ENCODE data around the gene LIPT2.
A peak's percentile ranks its signal among the peaks of the same experiment; 100 is the strongest.

LIPT2 gene

GRCh38 chr11:74473382-74474173 lies 19.9 kb downstream of the LIPT2 start:
- Histone ChIP-seq H3K36me3 (ENCODE audit: control insufficient read depth in 4 of 4, insufficient read depth in 4 of 4, low read length in 3 of 4) (no peaks in the 10 kb centered on the region), H3K27ac (ENCODE audit: insufficient read depth in 1 of 2, low read depth in 1 of 2, low read length in 2 of 2, poor library complexity in 1 of 2, severe bottlenecking in 2 of 2) (no peak overlapping the region), H3K27me3 (replicated peaks in 2 of 5; ENCODE audit: control insufficient read depth in 4 of 5, insufficient read depth in 5 of 5, low read length in 4 of 5) (no peaks in the 10 kb centered on the region), H3K4me3 (ENCODE audit: control insufficient read depth in 1 of 7, extremely low read depth in 1 of 7, insufficient read depth in 4 of 7, low read depth in 2 of 7, low read length in 6 of 7) (no peak overlapping the region), H3K4me1 (ENCODE audit: control extremely low read depth in 1 of 4, control insufficient read depth in 4 of 4, insufficient read depth in 4 of 4, low read length in 3 of 4) (peaks cover 0 to 2% (median 0%) of the 10 kb centered on the region in 4 experiments), H3K9me3 (ENCODE audit: control extremely low read depth in 1 of 5, control insufficient read depth in 4 of 5, insufficient read depth in 2 of 5, low read depth in 1 of 5, low read length in 4 of 5) (no peaks in the 10 kb centered on the region)
- DNase-seq: no peak
- POLR2A ChIA-PET: no interaction called here
- 76% methylated on average over 5 of the region's 10 CpGs for WGBS (ENCODE audit: insufficient coverage)
- CTCF ChIA-PET: interaction anchor here (1.0 kb wide), 1 partner anchor 20 kb away, joined by 4 read pairs; no protein-coding TSS in a partner anchor

- H3K9me3 ChIP-seq (ENCODE audit: control extremely low read depth in 1 of 5, control insufficient read depth in 4 of 5, insufficient read depth in 2 of 5, low read depth in 1 of 5, low read length in 4 of 5): no peaks in the 10 kb centered on the region
- no peak overlapping the region for H3K4me3 ChIP-seq (ENCODE audit: control insufficient read depth in 1 of 7, extremely low read depth in 1 of 7, insufficient read depth in 4 of 7, low read depth in 2 of 7, low read length in 6 of 7)
- H3K4me1 ChIP-seq (ENCODE audit: control extremely low read depth in 1 of 4, control insufficient read depth in 4 of 4, insufficient read depth in 4 of 4, low read length in 3 of 4): peaks cover 0 to 12% (median 10%) of the 10 kb centered on the region in 4 experiments
- no peaks in the 10 kb centered on the region for H3K36me3 ChIP-seq (ENCODE audit: control insufficient read depth in 4 of 4, insufficient read depth in 4 of 4, low read length in 3 of 4)
- CTCF ChIA-PET: interaction anchor here (2.8 kb wide), 1 partner anchor 19 kb away, joined by 13 read pairs; no protein-coding TSS in a partner anchor
- 93% methylated on average over 3 of the region's 5 CpGs for WGBS (ENCODE audit: insufficient coverage)
- H3K27me3 ChIP-seq (replicated peaks in 2 of 5; ENCODE audit: control insufficient read depth in 4 of 5, insufficient read depth in 5 of 5, low read length in 4 of 5): no peaks in the 10 kb centered on the region
- POLR2A ChIA-PET: no interaction called here
- H3K27ac ChIP-seq (ENCODE audit: insufficient read depth in 1 of 2, low read depth in 1 of 2, low read length in 2 of 2, poor library complexity in 1 of 2, severe bottlenecking in 2 of 2): no peak overlapping the region
- peak in 1 of 3 donors; percentile 34 for DNase-seq
Observed at GRCh38 chr11:74471668-74472429, 21.7 kb downstream of the LIPT2 start.

DNA sequence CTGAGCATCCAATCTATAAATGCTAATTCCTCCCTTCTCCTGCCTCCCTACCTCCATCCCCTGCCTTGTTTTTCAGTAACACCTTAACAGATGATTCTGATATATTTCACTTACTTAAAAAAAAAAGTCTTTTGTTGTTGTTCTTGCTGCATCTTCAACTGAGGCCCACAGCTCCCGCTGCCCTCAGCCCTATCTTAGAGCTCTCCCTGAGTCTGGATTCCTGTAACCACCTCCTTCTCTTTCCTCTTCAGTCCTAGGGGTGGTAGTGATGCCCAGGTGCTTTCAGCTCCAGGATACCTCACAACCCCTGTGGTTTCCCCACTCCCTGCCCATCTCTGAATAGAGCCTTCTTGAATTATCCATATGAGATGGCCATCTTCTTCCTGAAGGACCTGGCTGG lies 22.5 kb downstream of the LIPT2 start:
- 100% methylated on average over 1 of the region's 1 CpG for WGBS (ENCODE audit: insufficient coverage)
- ChIA-PET POLR2A (no interaction called here), CTCF (interaction anchor here (1.2 to 2.8 kb wide), 2 partner anchors 18 to 100 kb away, joined by 4 to 13 read pairs; no protein-coding TSS in a partner anchor)
- no peak overlapping the region for H3K4me3 ChIP-seq (ENCODE audit: control insufficient read depth in 1 of 7, extremely low read depth in 1 of 7, insufficient read depth in 4 of 7, low read depth in 2 of 7, low read length in 6 of 7)
- peaks cover 0 to 2% (median 0%) of the 10 kb centered on the region in 5 experiments for H3K27me3 ChIP-seq (replicated peaks in 2 of 5; ENCODE audit: control insufficient read depth in 4 of 5, insufficient read depth in 5 of 5, low read length in 4 of 5)
- no peaks in the 10 kb centered on the region for H3K9me3 ChIP-seq (ENCODE audit: control extremely low read depth in 1 of 5, control insufficient read depth in 4 of 5, insufficient read depth in 2 of 5, low read depth in 1 of 5, low read length in 4 of 5)
- DNase-seq: no peak
- no peak overlapping the region for H3K27ac ChIP-seq (ENCODE audit: insufficient read depth in 1 of 2, low read depth in 1 of 2, low read length in 2 of 2, poor library complexity in 1 of 2, severe bottlenecking in 2 of 2)
- peaks cover 0 to 17% (median 10%) of the 10 kb centered on the region in 4 experiments for H3K4me1 ChIP-seq (ENCODE audit: control extremely low read depth in 1 of 4, control insufficient read depth in 4 of 4, insufficient read depth in 4 of 4, low read length in 3 of 4)
- no peaks in the 10 kb centered on the region for H3K36me3 ChIP-seq (ENCODE audit: control insufficient read depth in 4 of 4, insufficient read depth in 4 of 4, low read length in 3 of 4)

DNA sequence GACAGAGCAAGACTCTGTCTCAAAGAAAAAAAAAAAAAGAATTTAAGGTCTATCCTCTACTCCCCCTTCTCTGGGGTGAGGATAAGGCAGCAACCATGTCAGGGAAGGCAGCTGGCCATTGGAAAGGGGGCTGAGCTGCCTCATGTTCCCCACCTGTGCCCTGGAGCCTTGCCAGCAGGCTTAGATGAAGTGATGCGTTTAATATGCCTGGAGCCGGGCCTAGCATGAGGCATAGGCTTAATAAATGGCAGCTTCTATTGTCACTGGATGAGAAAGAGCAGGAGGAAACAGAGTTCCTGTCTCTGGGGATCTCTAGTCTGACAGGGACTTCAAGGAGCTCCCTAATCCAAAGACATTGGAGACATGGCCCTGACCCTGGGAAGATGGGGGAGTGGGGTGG lies 23.0 kb downstream of the LIPT2 start:
- no peak overlapping the region for H3K4me3 ChIP-seq (ENCODE audit: control insufficient read depth in 1 of 7, extremely low read depth in 1 of 7, insufficient read depth in 4 of 7, low read depth in 2 of 7, low read length in 6 of 7)
- peaks cover 0 to 17% (median 10%) of the 10 kb centered on the region in 4 experiments for H3K4me1 ChIP-seq (ENCODE audit: control extremely low read depth in 1 of 4, control insufficient read depth in 4 of 4, insufficient read depth in 4 of 4, low read length in 3 of 4)
- H3K36me3 ChIP-seq (ENCODE audit: control insufficient read depth in 4 of 4, insufficient read depth in 4 of 4, low read length in 3 of 4): no peaks in the 10 kb centered on the region
- H3K27ac ChIP-seq (ENCODE audit: insufficient read depth in 1 of 2, low read depth in 1 of 2, low read length in 2 of 2, poor library complexity in 1 of 2, severe bottlenecking in 2 of 2): no peak overlapping the region
- CTCF ChIA-PET: interaction anchor here (1.2 to 2.8 kb wide), 5 partner anchors 8 to 100 kb away, joined by 3 to 13 read pairs (median 4); no protein-coding TSS in a partner anchor
- peaks cover 0 to 2% (median 0%) of the 10 kb centered on the region in 5 experiments for H3K27me3 ChIP-seq (replicated peaks in 2 of 5; ENCODE audit: control insufficient read depth in 4 of 5, insufficient read depth in 5 of 5, low read length in 4 of 5)
- POLR2A ChIA-PET: interaction anchor here (0.6 kb wide), 1 partner anchor 102 kb away, joined by 3 read pairs; no protein-coding TSS in a partner anchor
- no peak for DNase-seq
- 72% methylated on average over 2 of the region's 2 CpGs for WGBS (ENCODE audit: insufficient coverage)
- no peaks in the 10 kb centered on the region for H3K9me3 ChIP-seq (ENCODE audit: control extremely low read depth in 1 of 5, control insufficient read depth in 4 of 5, insufficient read depth in 2 of 5, low read depth in 1 of 5, low read length in 4 of 5)

DNA sequence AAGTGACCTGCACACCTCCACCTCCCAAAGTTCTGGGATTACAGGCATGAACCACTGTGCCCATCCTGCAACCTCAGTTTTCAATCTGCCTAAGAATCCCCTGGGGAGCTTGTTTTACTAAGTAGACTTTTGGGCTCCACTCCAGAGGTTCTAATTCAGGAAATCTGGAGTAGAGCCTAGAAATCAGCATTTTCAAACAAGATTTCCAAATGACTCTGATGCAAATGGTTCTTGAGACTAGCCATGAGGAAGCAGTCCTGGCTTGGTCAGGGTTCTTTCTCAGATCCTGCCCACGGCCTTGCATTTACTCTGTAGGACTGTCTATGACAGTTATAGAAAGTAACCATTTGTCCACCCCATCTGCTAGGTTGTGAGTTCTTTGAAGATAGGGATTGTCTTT lies 24.6 kb downstream of the LIPT2 start:
- ChIA-PET POLR2A (no interaction called here), CTCF (interaction anchor here (2.0 to 2.8 kb wide), 2 partner anchors 8 to 16 kb away, joined by 5 to 13 read pairs; no protein-coding TSS in a partner anchor)
- no peak for DNase-seq
- Histone ChIP-seq H3K27ac (ENCODE audit: insufficient read depth in 1 of 2, low read depth in 1 of 2, low read length in 2 of 2, poor library complexity in 1 of 2, severe bottlenecking in 2 of 2) (no peak overlapping the region), H3K9me3 (ENCODE audit: control extremely low read depth in 1 of 5, control insufficient read depth in 4 of 5, insufficient read depth in 2 of 5, low read depth in 1 of 5, low read length in 4 of 5) (no peaks in the 10 kb centered on the region), H3K36me3 (ENCODE audit: control insufficient read depth in 4 of 4, insufficient read depth in 4 of 4, low read length in 3 of 4) (no peaks in the 10 kb centered on the region), H3K4me1 (ENCODE audit: control extremely low read depth in 1 of 4, control insufficient read depth in 4 of 4, insufficient read depth in 4 of 4, low read length in 3 of 4) (peaks cover 0 to 18% (median 14%) of the 10 kb centered on the region in 4 experiments), H3K27me3 (replicated peaks in 2 of 5; ENCODE audit: control insufficient read depth in 4 of 5, insufficient read depth in 5 of 5, low read length in 4 of 5) (peaks cover 0 to 2% (median 0%) of the 10 kb centered on the region in 5 experiments), H3K4me3 (ENCODE audit: control insufficient read depth in 1 of 7, extremely low read depth in 1 of 7, insufficient read depth in 4 of 7, low read depth in 2 of 7, low read length in 6 of 7) (no peak overlapping the region)
- WGBS (ENCODE audit: insufficient coverage): no CpG with 5 or more reads among the region's 1 CpG

DNA sequence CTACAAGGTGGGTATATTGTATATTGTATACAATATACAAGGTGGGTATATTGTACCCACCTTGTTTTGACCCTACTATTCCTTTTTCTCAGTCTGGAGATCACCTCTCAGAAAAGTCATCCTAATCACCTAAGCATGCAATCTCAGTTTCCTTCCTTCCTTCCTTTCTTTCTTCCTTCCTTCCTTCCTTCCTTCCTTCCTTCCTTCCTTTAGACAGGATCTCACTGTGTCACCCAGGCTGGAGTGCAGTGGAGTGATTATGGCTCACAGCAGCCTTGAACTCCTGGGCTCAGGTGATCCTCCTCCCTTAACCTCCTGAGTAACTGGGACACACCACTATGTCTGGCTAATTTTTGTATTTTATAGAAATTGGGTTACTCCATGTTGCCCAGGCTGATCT lies 25.0 kb downstream of the LIPT2 start:
- H3K9me3 ChIP-seq (ENCODE audit: control extremely low read depth in 1 of 5, control insufficient read depth in 4 of 5, insufficient read depth in 2 of 5, low read depth in 1 of 5, low read length in 4 of 5): no peaks in the 10 kb centered on the region
- no peaks in the 10 kb centered on the region for H3K36me3 ChIP-seq (ENCODE audit: control insufficient read depth in 4 of 4, insufficient read depth in 4 of 4, low read length in 3 of 4)
- no peak overlapping the region for H3K27ac ChIP-seq (ENCODE audit: insufficient read depth in 1 of 2, low read depth in 1 of 2, low read length in 2 of 2, poor library complexity in 1 of 2, severe bottlenecking in 2 of 2)
- DNase-seq: no peak
- peaks cover 0 to 2% (median 0%) of the 10 kb centered on the region in 5 experiments for H3K27me3 ChIP-seq (replicated peaks in 2 of 5; ENCODE audit: control insufficient read depth in 4 of 5, insufficient read depth in 5 of 5, low read length in 4 of 5)
- POLR2A ChIA-PET: no interaction called here
- no peak overlapping the region for H3K4me3 ChIP-seq (ENCODE audit: control insufficient read depth in 1 of 7, extremely low read depth in 1 of 7, insufficient read depth in 4 of 7, low read depth in 2 of 7, low read length in 6 of 7)
- peaks cover 0 to 20% (median 14%) of the 10 kb centered on the region in 4 experiments for H3K4me1 ChIP-seq (ENCODE audit: control extremely low read depth in 1 of 4, control insufficient read depth in 4 of 4, insufficient read depth in 4 of 4, low read length in 3 of 4)
- CTCF ChIA-PET: no interaction called here
